Panc1 (cell line): Measurements from ENCODE around the gene ASPM.

ENCODE experiments used
- POLR2AphosphoS5 ChIP-seq: IDR thresholded peaks from 2 replicates; pipeline ENCODE4 v1.6.1; 2012; ENCODE audit warnings: mild to moderate bottlenecking, low read depth, low read length, moderate library complexity
- SIN3A ChIP-seq: IDR thresholded peaks from 2 replicates; pipeline ENCODE4 v1.6.1; 2012; ENCODE audit warnings: low read depth, mild to moderate bottlenecking, low read length, moderate library complexity, borderline replicate concordance; ENCODE audit not compliant: insufficient read depth
- TCF7L2 ChIP-seq: IDR thresholded peaks from 2 replicates; pipeline ENCODE4 v1.6.1; 2011; ENCODE audit warnings: mild to moderate bottlenecking, low read depth, low read length, inconsistent platforms
- TF ChIP-seq, protein P1 (sequence below): fragments of 450-650 bp; IDR thresholded peaks from 2 replicates; pipeline ENCODE4 v1.5.1; 2017; ENCODE audit warnings: mild to moderate bottlenecking
- TF ChIP-seq, protein P2 (sequence below), 2 experiments: IDR thresholded peaks; 2 replicates each; pipeline ENCODE4 v1.6.1; 2011 to 2012; ENCODE audit warnings: low read depth in 2 of 2, control low read depth in 1 of 2, low read length in 1 of 2, mild to moderate bottlenecking in 1 of 2, moderate library complexity in 1 of 2; ENCODE audit not compliant: insufficient read depth in 1 of 2

DNA sequence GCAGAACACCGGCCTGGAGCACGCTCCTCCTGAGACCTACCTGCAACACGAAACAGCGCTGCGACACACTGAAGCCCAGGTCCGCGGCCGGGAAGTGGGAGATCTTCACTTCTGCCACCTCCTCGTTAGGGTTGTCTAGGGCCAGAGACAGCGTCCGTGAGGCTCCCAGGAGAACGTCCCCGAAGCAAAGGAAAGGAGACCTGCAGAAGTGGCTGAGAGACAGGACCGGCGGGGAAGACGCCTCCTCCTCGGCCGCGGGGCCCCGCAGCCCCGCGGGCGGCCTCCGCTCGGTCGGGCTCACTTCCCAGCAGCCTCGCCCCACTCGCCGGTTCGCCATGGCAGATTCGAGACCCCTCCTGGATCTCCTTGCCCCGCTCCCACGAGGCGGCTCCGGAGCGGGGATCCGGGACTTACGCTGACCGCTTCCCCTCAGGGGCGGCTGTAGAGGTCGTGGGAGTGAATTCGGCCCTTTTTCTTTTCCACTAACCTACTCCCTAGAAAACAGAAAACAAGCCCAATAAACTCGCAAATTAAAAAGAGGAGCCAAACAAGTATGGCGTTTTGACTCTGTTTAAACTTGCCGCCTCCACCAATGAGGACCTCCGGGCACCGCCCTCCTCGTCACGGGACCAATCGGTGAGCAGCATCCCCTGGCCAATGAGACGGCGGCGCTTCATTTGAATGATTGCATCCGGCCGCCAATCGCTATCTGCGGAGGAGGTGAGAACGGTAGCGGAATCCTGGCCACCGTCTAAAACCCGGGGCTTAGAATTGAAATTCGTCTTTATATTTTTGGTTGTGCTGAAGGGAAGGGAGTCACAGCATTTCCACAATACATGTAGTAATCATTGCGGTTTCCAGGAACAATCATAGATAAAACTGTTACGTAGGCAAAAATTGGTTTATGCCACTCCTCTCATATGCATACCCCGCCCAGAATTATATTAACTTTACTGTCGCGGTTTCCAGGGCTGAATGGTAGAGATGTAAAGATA, at the start of gene ASPM:
- TF ChIP-seq, protein P1, sequence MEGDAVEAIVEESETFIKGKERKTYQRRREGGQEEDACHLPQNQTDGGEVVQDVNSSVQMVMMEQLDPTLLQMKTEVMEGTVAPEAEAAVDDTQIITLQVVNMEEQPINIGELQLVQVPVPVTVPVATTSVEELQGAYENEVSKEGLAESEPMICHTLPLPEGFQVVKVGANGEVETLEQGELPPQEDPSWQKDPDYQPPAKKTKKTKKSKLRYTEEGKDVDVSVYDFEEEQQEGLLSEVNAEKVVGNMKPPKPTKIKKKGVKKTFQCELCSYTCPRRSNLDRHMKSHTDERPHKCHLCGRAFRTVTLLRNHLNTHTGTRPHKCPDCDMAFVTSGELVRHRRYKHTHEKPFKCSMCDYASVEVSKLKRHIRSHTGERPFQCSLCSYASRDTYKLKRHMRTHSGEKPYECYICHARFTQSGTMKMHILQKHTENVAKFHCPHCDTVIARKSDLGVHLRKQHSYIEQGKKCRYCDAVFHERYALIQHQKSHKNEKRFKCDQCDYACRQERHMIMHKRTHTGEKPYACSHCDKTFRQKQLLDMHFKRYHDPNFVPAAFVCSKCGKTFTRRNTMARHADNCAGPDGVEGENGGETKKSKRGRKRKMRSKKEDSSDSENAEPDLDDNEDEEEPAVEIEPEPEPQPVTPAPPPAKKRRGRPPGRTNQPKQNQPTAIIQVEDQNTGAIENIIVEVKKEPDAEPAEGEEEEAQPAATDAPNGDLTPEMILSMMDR: no peak
- TF ChIP-seq POLR2AphosphoS5 (no peak), SIN3A (peak; percentile 96), TCF7L2 (peak; percentile 70; the same call in 1 of the 2 replicates)
- TF ChIP-seq, protein P2, sequence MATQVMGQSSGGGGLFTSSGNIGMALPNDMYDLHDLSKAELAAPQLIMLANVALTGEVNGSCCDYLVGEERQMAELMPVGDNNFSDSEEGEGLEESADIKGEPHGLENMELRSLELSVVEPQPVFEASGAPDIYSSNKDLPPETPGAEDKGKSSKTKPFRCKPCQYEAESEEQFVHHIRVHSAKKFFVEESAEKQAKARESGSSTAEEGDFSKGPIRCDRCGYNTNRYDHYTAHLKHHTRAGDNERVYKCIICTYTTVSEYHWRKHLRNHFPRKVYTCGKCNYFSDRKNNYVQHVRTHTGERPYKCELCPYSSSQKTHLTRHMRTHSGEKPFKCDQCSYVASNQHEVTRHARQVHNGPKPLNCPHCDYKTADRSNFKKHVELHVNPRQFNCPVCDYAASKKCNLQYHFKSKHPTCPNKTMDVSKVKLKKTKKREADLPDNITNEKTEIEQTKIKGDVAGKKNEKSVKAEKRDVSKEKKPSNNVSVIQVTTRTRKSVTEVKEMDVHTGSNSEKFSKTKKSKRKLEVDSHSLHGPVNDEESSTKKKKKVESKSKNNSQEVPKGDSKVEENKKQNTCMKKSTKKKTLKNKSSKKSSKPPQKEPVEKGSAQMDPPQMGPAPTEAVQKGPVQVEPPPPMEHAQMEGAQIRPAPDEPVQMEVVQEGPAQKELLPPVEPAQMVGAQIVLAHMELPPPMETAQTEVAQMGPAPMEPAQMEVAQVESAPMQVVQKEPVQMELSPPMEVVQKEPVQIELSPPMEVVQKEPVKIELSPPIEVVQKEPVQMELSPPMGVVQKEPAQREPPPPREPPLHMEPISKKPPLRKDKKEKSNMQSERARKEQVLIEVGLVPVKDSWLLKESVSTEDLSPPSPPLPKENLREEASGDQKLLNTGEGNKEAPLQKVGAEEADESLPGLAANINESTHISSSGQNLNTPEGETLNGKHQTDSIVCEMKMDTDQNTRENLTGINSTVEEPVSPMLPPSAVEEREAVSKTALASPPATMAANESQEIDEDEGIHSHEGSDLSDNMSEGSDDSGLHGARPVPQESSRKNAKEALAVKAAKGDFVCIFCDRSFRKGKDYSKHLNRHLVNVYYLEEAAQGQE (IDR thresholded peaks at IDR 0.05; ENCODE audit: insufficient read depth in 1 of 2, low read depth in 2 of 2, low read length in 1 of 2): no peak
